Measurements from ENCODE around the gene OR1L1.

OR1L1 gene, protein sequence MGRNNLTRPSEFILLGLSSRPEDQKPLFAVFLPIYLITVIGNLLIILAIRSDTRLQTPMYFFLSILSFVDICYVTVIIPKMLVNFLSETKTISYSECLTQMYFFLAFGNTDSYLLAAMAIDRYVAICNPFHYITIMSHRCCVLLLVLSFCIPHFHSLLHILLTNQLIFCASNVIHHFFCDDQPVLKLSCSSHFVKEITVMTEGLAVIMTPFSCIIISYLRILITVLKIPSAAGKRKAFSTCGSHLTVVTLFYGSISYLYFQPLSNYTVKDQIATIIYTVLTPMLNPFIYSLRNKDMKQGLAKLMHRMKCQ

DNA sequence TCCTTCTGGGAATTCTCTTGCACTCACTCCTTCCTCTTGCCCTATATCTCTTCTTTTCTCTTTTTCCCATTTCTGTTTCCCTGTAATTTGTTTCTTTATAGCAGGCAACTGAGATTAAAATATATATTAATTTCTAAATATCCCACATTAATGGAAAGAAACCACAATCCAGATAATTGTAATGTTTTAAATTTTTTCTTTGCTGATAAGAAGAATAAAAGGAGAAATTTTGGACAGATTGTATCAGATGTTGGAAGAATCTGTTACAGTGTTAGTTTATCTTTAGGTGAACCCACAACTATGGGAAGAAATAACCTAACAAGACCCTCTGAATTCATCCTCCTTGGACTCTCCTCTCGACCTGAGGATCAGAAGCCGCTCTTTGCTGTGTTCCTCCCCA lies at the start of gene OR1L1:
OR1L1 (plus strand) TSS at position 301 of the 400 bp plus-strand sequence; CDS start at position 301, 0 bp downstream.
- TF ChIP-seq ZNF274 (IDR thresholded peaks at IDR 0.05; ENCODE audit: low read depth, low read length) = no peak
- no peak within 1 kb of the TSS for H3K4me3 ChIP-seq (ENCODE audit: low read length)

DNA sequence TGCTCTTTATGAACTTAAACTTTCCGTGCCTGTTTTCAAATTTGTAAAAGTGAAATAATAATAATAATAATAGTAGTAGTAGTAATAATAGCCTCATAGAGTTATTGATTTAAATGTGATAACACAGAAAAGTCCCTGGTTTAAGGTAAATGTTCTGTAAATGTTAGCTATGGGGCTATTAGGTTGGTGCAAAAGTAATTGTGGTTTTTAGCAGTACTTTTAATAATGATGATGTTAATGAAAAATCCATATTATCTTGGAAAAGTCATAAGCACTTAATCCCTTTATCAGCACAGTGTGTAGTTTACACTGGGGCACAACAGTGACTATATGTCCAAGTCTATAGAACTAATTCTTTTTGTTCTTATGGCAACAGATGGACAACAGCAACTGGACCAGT lies 47.2 kb upstream of the OR1L1 start, which contains the start of gene OR1Q1:
OR1Q1 (plus strand) TSS at position 377 of the 400 bp plus-strand sequence; CDS start at position 377, 0 bp downstream.
- H3K4me3 ChIP-seq (ENCODE audit: low read length) = no peak within 1 kb of the TSS
- no peak for TF ChIP-seq ZNF274 (IDR thresholded peaks at IDR 0.05; ENCODE audit: low read depth, low read length)

DNA sequence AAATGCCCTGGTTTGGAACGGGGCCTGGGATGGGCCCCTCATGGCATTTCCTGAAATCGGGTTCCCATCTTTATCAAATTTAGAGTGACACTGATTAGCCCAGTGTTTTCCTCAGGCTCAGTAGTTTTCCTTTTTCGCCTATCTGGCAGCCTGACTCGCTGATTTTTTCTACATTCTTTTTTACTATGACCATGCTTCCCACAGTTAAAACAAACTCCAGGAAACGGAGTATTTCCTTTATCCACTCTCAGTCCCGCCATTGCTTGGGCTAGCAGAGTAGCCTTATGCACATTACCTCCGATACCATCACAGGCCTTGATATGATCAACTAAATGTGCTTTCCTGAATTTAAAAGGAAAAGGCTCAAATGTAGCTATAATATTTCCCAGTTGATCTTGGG lies 41.5 kb upstream of the OR1L1 start:
- TF ChIP-seq ZNF274 (IDR thresholded peaks at IDR 0.05; ENCODE audit: low read depth, low read length) = no peak
- no peak overlapping the region for H3K4me3 ChIP-seq (ENCODE audit: low read length)

DNA sequence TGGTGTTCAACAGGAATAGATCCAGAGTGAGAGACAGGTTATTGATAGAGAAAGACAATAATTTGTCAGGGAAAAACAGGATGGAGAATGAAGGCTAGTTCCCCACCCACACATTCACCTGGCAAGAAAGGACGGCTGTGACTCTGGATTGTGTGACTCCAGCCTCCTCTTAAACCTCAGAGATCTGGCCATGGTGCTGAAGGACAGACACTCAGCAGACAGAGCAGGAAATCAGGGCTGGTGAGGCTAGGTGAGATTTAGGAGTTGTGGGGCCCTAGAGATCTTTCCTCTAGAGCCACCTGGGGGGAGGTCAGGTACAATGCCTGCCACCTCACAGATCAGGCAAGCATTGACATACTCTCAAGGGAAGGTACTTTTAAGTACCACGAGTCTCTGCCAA lies 19.3 kb upstream of the OR1L1 start:
- TF ChIP-seq ZNF274 (IDR thresholded peaks at IDR 0.05; ENCODE audit: low read depth, low read length) = no peak
- H3K4me3 ChIP-seq (ENCODE audit: low read length) = no peak overlapping the region

DNA sequence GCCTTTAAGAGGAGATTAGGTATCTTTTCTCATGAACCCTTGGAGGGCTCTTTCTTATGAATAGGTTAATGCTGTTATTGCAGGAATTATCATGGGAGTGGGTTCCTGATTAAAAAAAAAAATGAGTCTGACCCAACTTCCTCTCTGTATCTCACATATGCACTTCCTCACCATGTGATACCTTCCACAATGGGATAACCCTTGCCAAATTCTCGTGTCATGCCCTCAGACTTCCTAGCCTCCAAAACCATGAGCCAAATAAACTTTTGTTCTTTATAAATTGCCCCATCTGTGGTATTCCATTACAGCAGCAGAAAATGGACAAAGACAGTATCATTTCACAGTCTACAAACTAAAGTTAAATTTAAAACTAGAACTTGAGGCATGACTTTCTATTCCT lies 5.1 kb upstream of the OR1L1 start:
- H3K4me3 ChIP-seq (ENCODE audit: low read length) = no peak overlapping the region
- TF ChIP-seq ZNF274 (IDR thresholded peaks at IDR 0.05; ENCODE audit: low read depth, low read length) = no peak

DNA sequence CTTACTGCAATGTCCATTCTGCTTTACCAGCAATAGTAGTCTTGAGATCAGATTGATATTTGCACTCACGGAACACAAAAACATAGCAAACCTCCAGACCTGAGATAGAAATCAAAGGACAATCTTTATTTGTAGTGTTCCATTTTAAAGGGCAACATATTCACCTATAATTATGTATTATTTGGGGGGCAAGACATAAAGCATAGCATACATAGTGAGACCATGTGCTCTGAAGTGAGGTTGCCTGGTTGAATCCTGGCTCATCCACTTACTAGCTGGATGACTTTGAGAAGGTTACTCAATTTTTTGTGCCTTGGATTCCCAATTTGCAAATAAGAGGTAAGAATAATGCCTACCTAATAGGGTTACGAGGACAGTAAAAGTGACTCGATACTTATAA lies 4.0 kb upstream of the OR1L1 start, which contains the start of gene OR1B1:
OR1B1 (minus strand) TSS at position 101 of the 400 bp plus-strand sequence.
- no peak for TF ChIP-seq ZNF274 (IDR thresholded peaks at IDR 0.05; ENCODE audit: low read depth, low read length)
- H3K4me3 ChIP-seq (ENCODE audit: low read length) = no peak within 1 kb of the TSS

DNA sequence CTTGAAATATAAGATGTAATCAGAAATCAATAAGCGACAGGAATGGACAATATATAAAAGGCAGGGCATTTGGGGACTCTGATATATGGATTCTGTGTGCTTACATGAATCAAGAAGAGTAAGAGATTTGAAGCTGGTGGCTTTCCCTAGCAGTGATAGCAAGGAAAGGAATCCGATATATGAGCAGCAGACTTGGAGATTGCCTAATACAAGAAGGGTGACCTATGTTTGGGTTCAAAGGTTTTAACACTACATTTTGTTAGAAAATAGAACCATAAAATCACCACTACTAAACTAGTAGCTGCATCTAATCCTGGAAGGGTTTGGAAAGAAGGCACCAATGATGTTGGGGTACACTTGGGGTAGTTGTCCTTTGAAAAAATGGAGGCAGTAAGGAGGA lies 11.0 kb downstream of the OR1L1 start:
- no peak overlapping the region for H3K4me3 ChIP-seq (ENCODE audit: low read length)
- TF ChIP-seq ZNF274 (IDR thresholded peaks at IDR 0.05; ENCODE audit: low read depth, low read length) = no peak

DNA sequence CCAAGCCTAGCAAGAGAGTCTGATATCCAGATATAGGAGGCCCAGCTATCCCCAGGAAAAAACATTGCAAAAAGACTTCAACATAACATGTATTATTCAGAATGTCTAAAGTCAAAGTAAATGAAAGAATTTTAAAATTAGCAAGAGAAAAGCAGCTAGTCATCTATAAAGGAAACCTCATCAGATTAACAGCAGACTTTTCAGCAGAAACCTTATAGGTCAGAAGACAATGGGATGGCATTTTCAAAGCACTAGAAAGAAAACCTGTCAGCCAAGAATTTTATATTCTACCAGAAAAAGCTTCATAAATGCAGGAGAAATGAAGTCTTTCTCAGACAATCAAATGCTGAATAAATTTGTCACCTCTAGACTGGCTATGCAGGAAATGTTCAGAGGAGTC lies 23.3 kb downstream of the OR1L1 start:
- TF ChIP-seq ZNF274 (IDR thresholded peaks at IDR 0.05; ENCODE audit: low read depth, low read length) = no peak
- no peak overlapping the region for H3K4me3 ChIP-seq (ENCODE audit: low read length)

DNA sequence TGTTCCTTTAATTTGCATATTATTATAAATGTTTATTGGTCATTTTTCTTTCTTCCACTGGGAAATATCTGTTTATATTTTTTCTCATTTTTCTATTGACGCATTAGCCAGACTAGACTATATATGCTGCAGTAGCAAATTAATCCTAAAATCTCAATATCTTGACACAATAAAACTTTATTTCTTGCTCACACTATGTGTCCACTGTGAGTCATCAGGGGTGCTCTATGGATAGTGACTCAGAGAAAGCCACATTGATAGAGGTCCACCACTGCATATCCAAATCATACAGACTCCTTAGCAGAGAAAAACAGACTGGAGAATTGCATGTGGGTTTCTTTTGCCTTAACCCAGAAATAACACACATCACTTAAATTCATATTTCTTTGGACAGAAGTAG lies 34.2 kb downstream of the OR1L1 start:
- H3K4me3 ChIP-seq (ENCODE audit: low read length) = no peak overlapping the region
- TF ChIP-seq ZNF274 (IDR thresholded peaks at IDR 0.05; ENCODE audit: low read depth, low read length) = no peak

All from GM08714 (cell line).